H9 (cell line): Measurements from ENCODE around the gene DNASE1L3. TPM values are rescaled to one million over a fixed set of nuclear protein-coding genes. Genes with fewer than 3 reads are reported as not detected.

Source experiments
- DNase-seq: peaks from one replicate; pipeline ENCODE4 v3.0.0-alpha.2; 2017
- H2AFZ ChIP-seq: one replicate; pipeline ENCODE4 v1.6.1; 2013; ENCODE audit warnings: mild to moderate bottlenecking, low read length, control low read depth, moderate library complexity
- H2AK5ac ChIP-seq: 2 replicates; pipeline ENCODE4 v1.6.1; 2013; ENCODE audit warnings: low read length, control low read depth, mixed read lengths; ENCODE audit not compliant: insufficient read length
- H2BK120ac ChIP-seq: one replicate; pipeline ENCODE4 v1.6.1; 2013; ENCODE audit warnings: low read depth, mild to moderate bottlenecking, low read length, control low read depth, inconsistent platforms; ENCODE audit not compliant: poor library complexity, severe bottlenecking
- H2BK12ac ChIP-seq: 2 replicates; pipeline ENCODE4 v1.6.1; 2013; ENCODE audit warnings: low read length, control low read depth, mixed read lengths, low read depth; ENCODE audit not compliant: insufficient read length
- H2BK15ac ChIP-seq: 2 replicates; pipeline ENCODE4 v1.6.1; 2013; ENCODE audit warnings: low read depth, low read length, control low read depth
- H2BK20ac ChIP-seq: one replicate; pipeline ENCODE4 v1.6.1; 2013; ENCODE audit warnings: low read depth, mild to moderate bottlenecking, low read length, control low read depth, inconsistent platforms; ENCODE audit not compliant: poor library complexity, severe bottlenecking
- H2BK5ac ChIP-seq: 2 replicates; pipeline ENCODE4 v1.6.1; 2013; ENCODE audit warnings: low read length, control low read depth, mixed read lengths; ENCODE audit not compliant: insufficient read length
- H3K14ac ChIP-seq: 2 replicates; pipeline ENCODE4 v1.6.1; 2013; ENCODE audit warnings: low read length, control low read depth; ENCODE audit not compliant: insufficient read depth
- H3K18ac ChIP-seq: 2 replicates; pipeline ENCODE4 v1.6.1; 2013; ENCODE audit warnings: low read depth, mild to moderate bottlenecking, mixed read lengths, low read length, control low read depth; ENCODE audit not compliant: insufficient read length
- H3K23ac ChIP-seq: 2 replicates; pipeline ENCODE4 v1.6.1; 2013; ENCODE audit warnings: low read length, control low read depth, mixed read lengths, low read depth; ENCODE audit not compliant: insufficient read length
- H3K23me2 ChIP-seq: 2 replicates; pipeline ENCODE4 v1.6.1; 2013; ENCODE audit warnings: low read depth, mild to moderate bottlenecking, mixed read lengths, low read length, control low read depth; ENCODE audit not compliant: insufficient read length, poor library complexity, severe bottlenecking
- H3K27ac ChIP-seq: 2 replicates; pipeline ENCODE4 v1.5.1; 2013; ENCODE audit warnings: low read length, control low read depth, mixed read lengths, low read depth; ENCODE audit not compliant: insufficient read length
- H3K27me3 ChIP-seq: 2 replicates; pipeline ENCODE4 v1.6.1; 2013; ENCODE audit warnings: low read length, control low read depth, inconsistent platforms; ENCODE audit not compliant: insufficient read depth
- H3K4ac ChIP-seq: 2 replicates; pipeline ENCODE4 v1.6.1; 2013; ENCODE audit warnings: low read depth, mild to moderate bottlenecking, control low read depth, inconsistent platforms, low read length, moderate library complexity
- H3K4me1 ChIP-seq: 2 replicates; pipeline ENCODE4 v1.6.1; 2013; ENCODE audit warnings: low read length, control low read depth, inconsistent platforms; ENCODE audit not compliant: insufficient read depth
- H3K4me2 ChIP-seq: 2 replicates; pipeline ENCODE4 v1.6.1; 2013; ENCODE audit warnings: low read length, control low read depth, mixed read lengths; ENCODE audit not compliant: insufficient read length, insufficient read depth
- H3K56ac ChIP-seq: 2 replicates; pipeline ENCODE4 v1.6.1; 2013; ENCODE audit warnings: low read depth, mild to moderate bottlenecking, mixed read lengths, low read length, control low read depth; ENCODE audit not compliant: insufficient read length
- H3K79me1 ChIP-seq: 2 replicates; pipeline ENCODE4 v1.6.1; 2013; ENCODE audit warnings: low read depth, mild to moderate bottlenecking, moderate library complexity, low read length, control low read depth, inconsistent platforms; ENCODE audit not compliant: insufficient read depth, poor library complexity, severe bottlenecking
- H3K79me2 ChIP-seq: 2 replicates; pipeline ENCODE4 v1.6.1; 2013; ENCODE audit warnings: low read length, control low read depth, inconsistent platforms; ENCODE audit not compliant: insufficient read depth
- H3K9ac ChIP-seq: 2 replicates; pipeline ENCODE4 v1.6.1; 2013; ENCODE audit warnings: low read length, control low read depth, mixed read lengths; ENCODE audit not compliant: insufficient read length; ENCODE audit errors: extremely low read depth
- H3K9me3 ChIP-seq: one replicate; pipeline ENCODE4 v1.6.1; 2013; ENCODE audit warnings: low read depth, low read length, inconsistent platforms; ENCODE audit not compliant: control insufficient read depth
- H3T11ph ChIP-seq: one replicate; pipeline ENCODE4 v1.6.1; 2013; ENCODE audit warnings: mild to moderate bottlenecking, low read length, control low read depth, inconsistent platforms
- H4K20me1 ChIP-seq: one replicate; pipeline ENCODE4 v1.6.1; 2013; ENCODE audit not compliant: control insufficient read depth, insufficient read length, insufficient read depth
- H4K5ac ChIP-seq: 2 replicates; pipeline ENCODE4 v1.6.1; 2013; ENCODE audit warnings: low read depth, mild to moderate bottlenecking, mixed read lengths, low read length, control low read depth; ENCODE audit not compliant: insufficient read length
- H4K8ac ChIP-seq: replicated peaks from 2 replicates; pipeline ENCODE4 v1.6.1; 2013; ENCODE audit warnings: low read length, control low read depth, mixed read lengths, low read depth; ENCODE audit not compliant: insufficient read length
- H4K91ac ChIP-seq: 2 replicates; pipeline ENCODE4 v1.6.1; 2013; ENCODE audit warnings: low read depth, mild to moderate bottlenecking, moderate library complexity, mixed read lengths, low read length, control low read depth; ENCODE audit not compliant: insufficient read length
- H3K27ac Mint-ChIP-seq, 3 experiments: 2 replicates in 2 of 3; 3 replicates in 1 of 3; pipeline ENCODE4 v1.8.0; 2020 to 2021; ENCODE audit warnings: mixed read lengths in 3 of 3, mild to moderate bottlenecking in 1 of 3, moderate library complexity in 1 of 3
- H3K27me3 Mint-ChIP-seq: 2 replicates; pipeline ENCODE4 v1.8.0; 2021; ENCODE audit warnings: low read depth, mild to moderate bottlenecking, moderate library complexity, mixed read lengths
- H3K36me3 Mint-ChIP-seq, 3 experiments: 2 replicates in 2 of 3; 3 replicates in 1 of 3; pipeline ENCODE4 v1.8.0; 2020 to 2021; ENCODE audit warnings: low read depth in 3 of 3, mixed read lengths in 3 of 3; ENCODE audit not compliant: insufficient read depth in 1 of 3
- H3K4me1 Mint-ChIP-seq, 2 experiments: 2 replicates each; pipeline ENCODE4 v1.8.0; 2020; ENCODE audit warnings: mixed read lengths in 2 of 2
- H3K4me3 Mint-ChIP-seq, 2 experiments: 2 replicates in 1 of 2; 3 replicates in 1 of 2; pipeline ENCODE4 v1.8.0; 2020 to 2021; ENCODE audit warnings: mild to moderate bottlenecking in 2 of 2, mixed read lengths in 2 of 2, moderate library complexity in 1 of 2
- H3K9me3 Mint-ChIP-seq, 2 experiments: 2 replicates in 1 of 2; 3 replicates in 1 of 2; pipeline ENCODE4 v1.8.0; 2020; ENCODE audit warnings: mild to moderate bottlenecking in 2 of 2, mixed read lengths in 2 of 2, moderate library complexity in 1 of 2
- CTCF ChIP-seq: fragments of 200-600 bp; sonication (generic); conservative IDR thresholded peaks from 3 replicates; pipeline ENCODE4 v1.8.0; 2021; ENCODE audit warnings: antibody characterized with exemption, mild to moderate bottlenecking
- WGBS: extraction: QIAGEN DNeasy Blood & Tissue Kit; methylation state at CpG from one replicate; pipeline ENCODE4 v1.1.7; 2013; ENCODE audit warnings: missing lambda C conversion rate, low lambda C conversion rate, mixed read lengths; ENCODE audit not compliant: insufficient read length; ENCODE audit errors: extremely low coverage; 5-methylcytosine and 5-hydroxymethylcytosine counted together
- total RNA-seq: library from RNA; stranded (reverse); gene quantifications from 2 replicates; pipeline ENCODE4 v1.2.1, GENCODE V29; 2021

DNASE1L3 gene
- total RNA-seq, 1 experiment from 2014 or later = not detected

DNA sequence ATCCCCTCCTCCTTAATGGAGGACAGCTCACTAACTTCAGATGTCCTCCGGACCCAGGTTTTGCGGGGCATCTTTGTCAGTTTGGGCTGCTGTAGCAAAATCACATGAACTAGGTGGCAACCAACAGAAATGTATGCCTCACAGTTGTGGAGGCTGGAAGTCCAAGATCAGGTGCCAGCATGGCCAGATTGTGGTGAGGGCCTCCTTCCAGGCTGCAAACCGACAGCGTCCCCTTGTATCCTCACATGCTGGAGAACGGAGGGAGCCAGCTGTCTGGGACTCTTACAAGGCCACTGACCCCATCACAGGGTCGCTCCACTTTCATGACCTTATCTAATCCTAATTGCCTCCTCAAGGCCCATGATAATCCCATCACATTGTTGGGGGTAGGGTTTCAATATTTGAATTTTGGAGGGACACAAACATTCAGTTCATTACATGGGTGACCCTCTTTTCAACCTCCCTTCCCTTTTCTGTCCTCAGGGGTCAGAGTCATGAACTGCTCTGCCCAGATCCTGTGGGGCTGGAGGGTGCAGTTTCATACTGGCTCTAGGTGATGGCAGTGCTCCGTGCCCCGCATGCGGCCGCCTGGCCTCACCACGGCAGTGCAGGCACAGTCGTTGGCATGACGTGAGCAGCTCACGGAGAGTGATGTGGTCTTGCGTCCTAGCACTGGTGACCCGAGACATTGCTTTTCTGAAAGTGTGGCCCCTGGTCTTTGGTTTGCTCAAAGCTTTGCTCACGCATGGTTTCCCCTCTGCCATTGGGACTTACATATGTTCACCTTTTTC is 58.4 kb downstream of the DNASE1L3 start:
- Histone ChIP-seq H2BK12ac (no peak overlapping the region), H3K9me3 (no peaks in the 10 kb centered on the region), H3K23me2 (no peaks in the 10 kb centered on the region), H3K27ac (no peak overlapping the region), H4K8ac (no peak overlapping the region), H3T11ph (no peak overlapping the region), H3K27me3 (no peaks in the 10 kb centered on the region), H2BK5ac (no peak overlapping the region), H2AFZ (no peak overlapping the region), H3K56ac (no peak overlapping the region), H3K4ac (no peak overlapping the region), H3K18ac (no peak overlapping the region), H4K5ac (no peak overlapping the region), H3K9ac (no peak overlapping the region), H3K23ac (no peak overlapping the region), H4K91ac (no peak overlapping the region), H3K4me1 (no peaks in the 10 kb centered on the region), H4K20me1 (no peaks in the 10 kb centered on the region), H3K79me2 (no peaks in the 10 kb centered on the region), H3K14ac (no peak overlapping the region), H2AK5ac (no peak overlapping the region), H2BK20ac (no peak overlapping the region), H2BK120ac (no peak overlapping the region), H2BK15ac (no peak overlapping the region), H3K79me1 (no peaks in the 10 kb centered on the region), H3K4me2 (no peak overlapping the region)
- H3K36me3 Mint-ChIP-seq = peaks cover 33 to 80% (median 66%) of the 10 kb centered on the region in 3 experiments; a peak in 6 of 7 replicates
- H3K4me1 Mint-ChIP-seq = no peaks in the 10 kb centered on the region
- TF ChIP-seq CTCF = no peak
- no peaks in the 10 kb centered on the region for H3K9me3 Mint-ChIP-seq
- no peaks in the 10 kb centered on the region for H3K27me3 Mint-ChIP-seq
- no peak for DNase-seq
- H3K4me3 Mint-ChIP-seq = no peak overlapping the region
- H3K27ac Mint-ChIP-seq = no peak overlapping the region; a peak in 1 of 7 replicates
- WGBS = no CpG with 5 or more reads among the region's 17 CpGs
